Omental fat pad (tissue), 4 donors: ENCODE measurements around the gene MED12L. TPM values are rescaled to one million over a fixed set of nuclear protein-coding genes. Genes with fewer than 3 reads are reported as not detected.

ENCODE experiments used
- ATAC-seq: fragments of 150-250 bp; one replicate; pipeline ENCODE4 v1.9.1; 2016; ENCODE audit warnings: mild to moderate bottlenecking, moderate library complexity; ENCODE audit not compliant: low FRiP score
- DNase-seq: peaks from one replicate; pipeline ENCODE4 v3.0.0-alpha.2; 2019; ENCODE audit warnings: low spot score
- total RNA-seq, 4 donors: library from RNA; depleted of rRNA; stranded (reverse); fragments of >200 nt; gene quantifications; one replicate each; pipeline ENCODE4 v1.1.0, GENCODE V29; 2016
- TF ChIP-seq, protein P1 (sequence below), 3 donors: fragments of 450-650 bp; IDR thresholded peaks; one replicate each; pipeline ENCODE4 v1.5.1; 2016 to 2017; ENCODE audit warnings: antibody characterized with exemption in 3 of 3, mild to moderate bottlenecking in 3 of 3, moderate library complexity in 2 of 3

The MED12L gene
- total RNA-seq, 4 donors from 2014 or later: 0.16 to 0.37 (median 0.31) TPM

DNA sequence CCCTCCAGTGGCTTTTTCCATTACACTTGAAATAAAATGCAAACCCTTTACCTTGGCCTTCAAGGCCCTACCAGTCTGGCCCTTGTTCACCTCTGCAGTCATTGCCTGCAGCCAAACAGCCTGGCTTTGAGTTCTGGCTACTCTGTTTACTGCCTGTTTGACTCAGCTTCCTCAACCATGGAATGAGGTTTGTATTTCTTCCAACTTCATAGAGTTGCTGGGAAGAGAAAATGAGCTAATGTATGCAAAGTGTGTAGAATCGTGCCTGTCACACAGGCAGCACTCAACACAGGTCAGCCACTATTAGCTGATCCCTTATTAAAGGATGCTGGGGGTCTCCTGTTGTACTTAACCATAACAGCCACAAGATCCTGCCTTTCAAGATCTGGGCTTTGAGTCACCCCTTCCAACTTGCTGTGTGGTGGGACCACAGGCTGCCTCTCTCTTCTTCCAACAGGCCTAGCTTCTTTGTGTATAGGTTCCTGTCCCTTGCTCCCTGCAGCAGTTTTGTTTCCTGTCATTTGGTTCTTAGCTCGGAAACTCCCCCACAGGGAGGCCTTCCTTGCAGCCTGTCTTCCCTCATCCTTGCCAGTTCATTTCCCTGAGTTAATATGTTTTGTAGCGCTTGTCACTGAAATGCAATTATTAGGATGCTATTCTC is 6.4 kb downstream of the MED12L start:
- ATAC-seq: no peak
- TF ChIP-seq, protein P1, sequence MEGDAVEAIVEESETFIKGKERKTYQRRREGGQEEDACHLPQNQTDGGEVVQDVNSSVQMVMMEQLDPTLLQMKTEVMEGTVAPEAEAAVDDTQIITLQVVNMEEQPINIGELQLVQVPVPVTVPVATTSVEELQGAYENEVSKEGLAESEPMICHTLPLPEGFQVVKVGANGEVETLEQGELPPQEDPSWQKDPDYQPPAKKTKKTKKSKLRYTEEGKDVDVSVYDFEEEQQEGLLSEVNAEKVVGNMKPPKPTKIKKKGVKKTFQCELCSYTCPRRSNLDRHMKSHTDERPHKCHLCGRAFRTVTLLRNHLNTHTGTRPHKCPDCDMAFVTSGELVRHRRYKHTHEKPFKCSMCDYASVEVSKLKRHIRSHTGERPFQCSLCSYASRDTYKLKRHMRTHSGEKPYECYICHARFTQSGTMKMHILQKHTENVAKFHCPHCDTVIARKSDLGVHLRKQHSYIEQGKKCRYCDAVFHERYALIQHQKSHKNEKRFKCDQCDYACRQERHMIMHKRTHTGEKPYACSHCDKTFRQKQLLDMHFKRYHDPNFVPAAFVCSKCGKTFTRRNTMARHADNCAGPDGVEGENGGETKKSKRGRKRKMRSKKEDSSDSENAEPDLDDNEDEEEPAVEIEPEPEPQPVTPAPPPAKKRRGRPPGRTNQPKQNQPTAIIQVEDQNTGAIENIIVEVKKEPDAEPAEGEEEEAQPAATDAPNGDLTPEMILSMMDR (IDR thresholded peaks at IDR 0.05): no peak
- no peak for DNase-seq

DNA sequence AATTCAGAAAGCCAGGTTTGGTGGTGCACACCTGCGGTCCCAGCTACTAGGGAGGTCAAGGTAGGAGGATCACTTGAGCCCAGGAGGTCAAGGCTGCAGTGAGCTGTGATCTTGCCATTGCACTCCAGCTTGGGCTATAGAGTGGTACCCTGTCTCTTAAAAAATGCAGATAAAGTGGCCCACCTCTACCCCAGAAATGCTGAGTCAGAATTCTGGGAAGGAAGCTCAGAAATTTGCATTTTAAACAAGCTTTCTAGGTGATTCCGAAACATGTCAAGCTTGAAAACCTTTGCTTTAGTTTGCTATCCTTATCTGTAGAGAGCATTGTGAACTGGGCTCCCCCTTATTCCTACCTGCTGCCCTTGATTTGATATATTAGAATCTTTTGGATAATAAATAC is 7.7 kb downstream of the MED12L start:
- ATAC-seq (no peak), DNase-seq (no peak)
- TF ChIP-seq, protein P1 (IDR thresholded peaks at IDR 0.05): no peak

DNA sequence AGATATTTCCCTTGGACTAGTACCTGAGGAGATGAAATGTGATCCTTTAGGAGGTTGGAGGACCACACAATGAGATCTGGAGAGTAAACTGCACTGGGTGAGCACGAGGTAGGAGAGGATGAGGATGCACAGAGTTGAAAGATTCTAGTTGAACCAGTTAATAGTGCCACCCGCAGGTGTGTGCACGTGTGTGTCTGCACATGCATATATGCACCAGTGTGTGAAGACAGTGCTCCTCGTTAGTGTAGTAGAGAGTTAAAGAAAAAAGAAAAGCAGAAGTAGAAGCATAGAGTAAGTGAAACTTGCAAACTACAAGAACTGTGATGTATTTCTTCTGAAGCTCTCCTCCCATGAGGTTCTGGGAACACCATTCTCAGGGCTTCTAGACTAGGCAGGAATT is 8.4 kb downstream of the MED12L start:
- TF ChIP-seq, protein P1 (IDR thresholded peaks at IDR 0.05): no peak
- no peak for ATAC-seq
- DNase-seq: no peak

DNA sequence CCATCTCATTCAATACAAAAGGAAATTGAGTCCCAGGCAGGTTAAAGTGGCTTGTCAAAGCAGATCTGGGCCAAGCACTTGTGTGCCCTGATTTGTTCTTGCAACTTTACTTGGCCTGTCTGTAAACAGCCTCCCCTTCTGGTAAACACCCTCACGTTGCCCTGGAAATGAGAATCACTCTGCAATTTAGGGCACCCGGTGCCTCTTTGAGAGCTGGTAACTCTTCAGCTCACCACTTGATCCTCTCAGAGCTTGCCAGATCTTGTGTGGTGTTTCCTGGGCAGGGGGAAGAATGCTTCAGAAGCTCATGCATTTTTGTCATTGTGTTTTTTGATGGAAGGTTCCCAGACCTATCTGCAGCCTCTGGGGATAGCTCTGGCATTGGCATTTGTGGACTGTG is 11.3 kb downstream of the MED12L start:
- DNase-seq: no peak
- no peak for ATAC-seq
- TF ChIP-seq, protein P1 (IDR thresholded peaks at IDR 0.05): no peak

DNA sequence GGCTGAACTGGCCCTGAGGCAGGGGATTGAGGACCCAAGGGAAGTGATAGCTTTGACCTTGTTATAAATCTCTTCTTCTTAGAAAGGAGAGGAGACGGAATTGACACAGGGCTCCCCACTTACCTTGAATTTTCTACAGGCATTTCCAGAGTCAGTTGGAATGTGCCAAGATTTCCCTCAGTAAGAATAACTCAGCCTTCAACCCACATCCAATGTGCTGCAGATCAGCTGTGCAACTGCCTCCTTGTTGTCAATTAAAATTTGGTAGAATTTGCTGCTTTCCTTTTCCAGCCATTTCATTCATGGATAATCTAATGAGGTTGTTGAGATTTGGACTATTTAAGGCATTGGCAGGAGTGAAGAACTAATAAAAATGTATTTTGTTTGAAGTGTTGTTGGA is 14.6 kb downstream of the MED12L start:
- ATAC-seq (no peak), DNase-seq (no peak)
- TF ChIP-seq, protein P1 (IDR thresholded peaks at IDR 0.05): no peak

DNA sequence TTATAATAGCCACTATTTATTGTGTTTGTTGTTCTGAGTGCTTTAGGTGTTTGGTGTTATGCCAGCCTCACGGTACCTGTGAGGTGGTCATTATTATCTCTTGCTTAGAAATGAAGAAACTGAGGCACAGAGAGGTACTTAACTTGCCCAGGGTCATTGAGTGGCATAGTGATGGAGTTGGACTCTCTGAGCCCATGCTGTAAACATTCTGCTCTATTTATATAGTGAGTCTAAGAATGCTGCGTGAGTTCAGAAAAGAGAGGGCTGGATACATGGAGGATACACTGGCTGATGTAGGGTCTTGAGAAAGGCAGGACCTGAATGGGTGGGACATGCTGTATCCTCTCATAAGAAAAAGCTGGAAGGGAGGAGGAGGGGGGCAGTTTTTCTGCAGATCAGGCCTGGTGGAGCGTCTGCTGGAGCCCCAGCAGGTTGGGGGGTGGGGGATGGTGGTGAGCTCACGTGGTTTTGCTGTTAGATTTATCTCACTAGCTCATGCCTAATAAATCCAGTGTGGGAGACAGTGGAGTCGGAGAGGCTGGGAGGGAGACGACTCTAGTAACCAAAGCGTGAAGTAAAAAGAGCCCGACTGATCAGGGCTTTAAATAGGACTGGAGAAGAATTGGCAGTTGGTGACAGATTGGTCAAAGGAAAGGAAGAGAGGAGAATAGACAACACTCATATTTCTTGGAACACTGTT is 16.0 kb downstream of the MED12L start:
- TF ChIP-seq, protein P1 (IDR thresholded peaks at IDR 0.05): no peak
- ATAC-seq (no peak), DNase-seq (no peak)

DNA sequence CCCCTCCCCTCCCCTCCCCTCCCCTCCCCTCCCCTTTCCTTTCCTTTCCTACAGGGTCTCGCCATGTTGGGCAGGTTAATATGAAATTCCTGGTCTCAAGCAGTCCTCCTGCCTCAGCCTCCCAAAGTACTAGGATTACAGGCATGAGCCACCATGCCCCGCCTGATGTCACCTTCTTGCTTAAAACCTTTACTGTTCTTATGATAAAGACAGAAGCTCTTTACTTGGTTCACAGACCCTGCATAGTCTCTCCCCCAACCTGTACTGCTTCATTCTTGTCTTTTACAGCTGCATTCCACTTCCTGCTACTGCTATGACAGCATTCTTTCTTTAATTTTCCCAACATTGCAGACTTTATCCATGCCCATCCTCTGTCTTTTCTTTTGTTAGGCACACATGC is 20.8 kb downstream of the MED12L start:
- TF ChIP-seq, protein P1 (IDR thresholded peaks at IDR 0.05): no peak
- no peak for ATAC-seq
- DNase-seq: no peak
